T-helper 1 cell (primary cell): ENCODE data around the gene PKN2.
"Not testable (repeated sequence)": the region's sequence is repeated elsewhere in the genome, so short reads cannot be mapped to it uniquely, and the experiment has no call there.

Source experiments
- DNase-seq, 5 donors: peaks; one replicate each; pipeline ENCODE4 v3.0.0-alpha.2; 2012 to 2020

The PKN2 gene

DNA sequence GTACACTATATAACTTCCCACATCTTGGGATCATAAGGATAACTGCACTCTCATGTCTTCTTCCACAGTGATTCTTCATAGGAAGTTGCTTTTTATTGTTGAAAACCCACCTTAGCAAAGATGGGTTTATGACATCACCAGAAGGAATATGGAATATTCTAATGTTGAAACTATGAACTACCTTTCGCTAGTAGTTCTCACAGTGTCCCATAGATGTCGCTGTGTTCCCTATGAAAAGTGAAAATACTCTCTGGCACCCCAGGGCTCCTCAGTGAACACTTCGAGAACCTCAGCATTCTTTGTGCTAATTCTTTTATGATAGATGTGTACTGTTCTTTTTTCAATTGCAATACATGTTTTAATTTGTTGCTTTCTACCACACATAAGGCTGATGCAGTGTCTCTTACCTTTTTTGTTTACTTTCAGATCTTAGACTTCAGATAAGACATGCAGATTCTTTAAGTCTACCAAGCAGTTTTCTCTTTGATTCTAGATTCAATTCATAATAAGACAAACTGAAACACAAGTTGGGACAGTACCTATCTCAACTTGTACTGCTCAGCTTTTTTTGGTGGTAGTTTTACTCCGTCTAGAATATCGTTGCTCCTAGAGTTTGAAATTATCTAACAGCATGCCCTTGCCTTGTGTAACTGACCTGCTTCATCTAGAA, 116.4 kb downstream of the PKN2 start:
- DNase-seq, result peak in 4 of 5 donors; percentile 8 to 53 (median 25)

DNA sequence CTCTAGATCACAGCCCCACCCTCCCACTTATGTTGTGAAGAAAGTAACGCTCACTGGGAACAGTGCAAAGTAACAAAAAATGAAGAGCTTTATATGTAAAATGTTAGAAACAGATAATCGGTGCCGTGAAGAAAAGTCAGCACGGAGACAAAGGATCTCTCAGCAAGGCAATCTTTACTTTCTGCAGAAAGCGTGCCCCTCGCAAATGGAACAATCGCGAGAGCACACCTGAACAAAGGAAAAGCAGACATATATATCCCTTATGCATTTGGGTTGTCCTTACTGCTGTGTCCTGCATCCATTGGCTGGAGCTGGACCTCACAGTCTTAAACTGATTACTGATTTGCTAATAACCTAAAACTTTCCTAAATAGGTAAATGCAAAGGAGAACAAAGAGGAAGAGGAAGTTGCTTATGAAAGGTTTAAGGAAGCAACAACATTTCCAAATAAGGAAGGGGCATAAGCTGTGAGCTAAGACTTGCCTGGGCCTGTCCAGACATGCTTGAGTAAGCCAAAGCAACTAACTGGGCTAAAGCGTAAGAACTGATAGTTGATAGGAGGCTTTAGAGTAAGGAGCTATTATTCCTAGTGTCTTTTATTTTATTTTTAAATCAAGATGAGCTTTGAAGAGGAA, 117.6 kb downstream of the PKN2 start:
- peak in 1 of 5 donors; percentile 31 for DNase-seq

DNA sequence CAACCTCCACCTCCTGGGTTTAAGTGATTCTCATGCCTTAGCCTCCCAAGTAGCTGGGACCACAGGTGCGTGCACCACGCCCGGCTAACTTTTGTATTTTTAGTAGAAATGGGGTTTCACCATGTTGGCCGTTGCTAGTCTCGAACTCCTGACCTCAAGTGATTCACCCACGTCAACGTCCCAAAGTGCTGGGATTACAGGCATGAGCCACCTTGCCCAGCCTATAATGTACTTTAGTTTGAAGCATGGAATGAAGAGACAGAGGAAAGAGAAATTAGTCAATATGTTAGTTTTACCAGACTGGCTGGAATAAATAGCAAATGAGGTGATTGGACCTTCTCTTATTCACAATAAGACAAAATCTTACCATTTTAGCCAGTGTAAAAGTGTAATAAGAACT, 118.3 kb downstream of the PKN2 start:
- DNase-seq, result no peak

DNA sequence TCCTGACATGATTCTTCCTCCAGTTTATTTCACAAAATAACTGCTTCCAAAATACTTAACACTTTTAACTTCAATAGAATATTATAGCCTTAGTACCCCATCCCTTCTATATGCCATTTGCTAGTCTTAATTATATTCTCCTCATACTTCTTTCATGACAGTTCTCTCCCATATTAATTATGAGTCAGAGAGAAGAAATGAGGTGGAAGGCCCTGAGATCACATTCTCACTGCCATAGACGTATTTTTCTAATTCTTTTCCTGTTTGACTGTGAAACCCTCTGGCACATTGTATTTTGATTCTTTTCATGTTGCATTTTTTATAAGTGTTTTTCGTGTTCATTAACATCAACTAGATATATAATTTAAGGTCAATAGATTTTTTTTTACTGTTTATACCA, 118.9 kb downstream of the PKN2 start:
- no peak for DNase-seq

DNA sequence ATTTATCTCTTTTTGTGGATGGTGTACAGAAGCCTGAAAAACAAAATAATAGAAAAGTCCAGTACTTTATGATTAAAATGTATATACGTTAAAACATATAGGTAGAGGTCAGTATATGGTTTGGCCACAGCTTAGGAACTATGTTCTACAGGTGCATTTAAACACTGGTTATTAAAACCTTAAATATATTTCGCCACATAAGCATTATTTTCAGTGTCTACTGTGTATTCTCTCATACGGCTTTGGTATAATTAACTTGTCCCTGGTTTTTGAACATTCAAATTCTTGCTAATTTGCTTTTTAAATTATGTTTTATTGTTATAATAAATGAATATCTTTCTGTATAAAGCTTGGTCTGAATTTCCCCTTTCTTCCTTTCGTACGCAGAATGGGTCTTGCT, 119.4 kb downstream of the PKN2 start:
- no peak for DNase-seq

DNA sequence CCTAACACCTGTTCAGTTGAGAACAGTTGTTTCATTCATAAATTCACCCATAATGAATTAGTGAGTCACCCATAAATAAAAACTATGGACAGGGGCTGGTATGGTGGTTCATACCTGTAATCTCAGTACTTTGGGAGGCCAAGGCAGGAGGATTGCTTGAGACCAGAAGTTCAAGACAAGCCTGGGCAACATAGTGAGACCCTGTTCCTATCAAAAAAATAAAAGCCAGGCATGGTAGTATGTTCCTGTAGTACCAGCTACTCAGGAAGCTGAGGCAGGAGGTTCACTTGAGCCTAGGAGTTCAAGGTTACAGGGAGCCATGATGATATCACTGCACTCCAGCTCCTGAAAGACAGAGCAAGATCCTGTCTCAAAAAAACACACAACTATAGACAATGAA, 128.3 kb downstream of the PKN2 start:
- no peak for DNase-seq

DNA sequence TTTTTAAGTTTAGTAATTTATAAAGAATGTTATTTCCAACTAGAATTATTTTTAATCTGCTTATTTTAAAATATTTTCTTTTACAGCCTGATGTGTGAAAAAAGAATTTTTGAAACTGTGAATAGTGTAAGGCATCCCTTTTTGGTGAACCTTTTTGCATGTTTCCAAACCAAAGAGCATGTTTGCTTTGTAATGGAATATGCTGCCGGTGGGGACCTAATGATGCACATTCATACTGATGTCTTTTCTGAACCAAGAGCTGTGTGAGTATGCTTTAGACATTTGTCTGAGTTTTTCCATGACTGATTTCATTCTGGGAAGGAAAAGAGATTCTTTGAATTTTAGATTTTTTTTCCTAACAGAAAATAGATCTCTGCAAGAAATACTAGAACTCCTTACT, 129.4 kb downstream of the PKN2 start:
- DNase-seq, result no peak

DNA sequence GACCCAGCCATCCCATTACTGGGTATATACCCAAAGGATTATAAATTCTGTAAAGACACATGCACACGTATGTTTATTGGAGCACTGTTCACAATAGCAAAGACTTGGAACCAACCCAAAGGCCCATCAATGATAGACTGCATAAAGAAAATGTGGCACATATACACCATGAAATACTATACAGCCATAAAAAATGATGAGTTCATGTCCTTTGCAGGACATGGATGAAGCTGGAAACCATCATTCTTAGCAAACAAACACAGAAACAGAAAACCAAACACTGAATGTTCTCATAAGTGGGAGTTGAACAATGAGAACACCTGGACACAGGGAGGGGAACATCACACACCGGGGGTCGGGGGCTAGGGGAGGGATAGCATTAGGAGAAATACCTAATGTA, 135.6 kb downstream of the PKN2 start:
- not testable (repeated sequence) for DNase-seq

DNA sequence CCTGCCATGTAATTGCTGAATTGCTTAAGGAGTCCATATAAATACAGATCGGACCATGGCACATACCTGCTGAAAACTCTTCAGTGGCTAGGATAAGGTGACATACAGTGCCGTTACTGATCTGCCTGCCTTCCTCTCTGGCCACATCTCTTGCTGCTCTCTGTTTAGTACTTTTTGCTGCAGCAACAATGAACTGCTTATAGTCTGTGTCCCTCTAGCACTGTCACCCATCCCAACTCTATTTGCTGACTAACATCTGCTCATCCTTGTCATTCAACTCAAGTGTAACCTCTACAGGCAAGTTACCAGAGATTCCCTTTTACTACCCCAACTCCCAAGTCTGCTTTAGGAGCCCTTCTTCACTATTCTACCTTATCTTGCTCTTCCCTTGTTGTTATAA, 141.6 kb downstream of the PKN2 start:
- DNase-seq, result no peak

DNA sequence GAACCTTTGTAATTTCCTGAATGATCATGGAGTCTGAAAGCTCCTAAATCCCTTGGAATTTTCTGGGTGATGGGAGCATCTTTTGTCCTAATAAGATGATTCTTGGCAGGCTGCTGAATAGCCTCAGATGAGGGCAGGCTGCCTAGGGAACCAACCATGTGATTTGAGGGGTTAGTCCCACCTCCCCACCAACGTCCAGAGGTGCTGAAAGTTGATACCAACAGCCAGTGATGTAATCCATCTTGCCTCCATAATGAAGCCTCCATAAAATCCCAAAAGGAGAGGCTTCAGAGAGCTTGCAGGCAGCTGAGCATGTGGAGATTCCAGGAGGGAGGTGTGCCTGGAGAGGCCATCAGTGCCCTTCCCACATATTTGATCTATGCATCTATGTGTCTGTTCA, 163.6 kb downstream of the PKN2 start:
- DNase-seq, result no peak

DNA sequence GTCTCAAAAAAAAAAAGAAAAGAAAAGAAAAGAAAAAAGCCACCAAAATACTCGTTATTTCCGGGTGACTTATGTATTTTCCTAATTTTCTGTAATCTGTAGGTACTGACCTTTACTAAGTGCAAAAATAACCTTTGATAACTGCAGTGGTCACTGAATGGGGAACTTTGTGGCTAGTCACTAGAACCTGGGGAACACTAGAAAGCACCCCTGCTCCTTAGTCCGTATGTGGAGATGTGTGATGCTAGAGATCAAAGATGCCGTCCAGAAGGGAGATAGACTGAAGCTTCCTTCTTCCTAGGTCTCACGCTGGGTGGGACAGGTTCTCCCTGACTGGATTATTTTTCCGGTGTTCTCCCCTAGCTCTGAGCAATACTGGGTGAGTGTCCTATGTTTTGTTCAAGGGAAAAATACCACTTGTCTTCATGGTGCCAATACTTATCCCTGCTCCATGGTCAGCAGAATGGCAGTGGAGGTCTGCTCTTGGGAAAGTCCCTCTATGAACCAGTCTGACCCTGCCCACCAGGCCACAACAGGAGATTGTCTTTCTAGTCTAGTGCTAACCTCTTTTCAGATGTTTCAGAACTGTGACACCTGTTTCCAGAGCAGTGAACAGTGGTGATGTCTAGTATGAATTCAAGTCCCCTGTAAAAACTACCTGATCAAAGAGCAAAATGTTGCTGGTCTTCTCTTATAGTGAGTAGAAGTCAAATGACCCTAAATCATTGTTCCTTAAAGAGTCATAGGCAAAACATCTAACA, 167.4 kb downstream of the PKN2 start:
- DNase-seq, result no peak

DNA sequence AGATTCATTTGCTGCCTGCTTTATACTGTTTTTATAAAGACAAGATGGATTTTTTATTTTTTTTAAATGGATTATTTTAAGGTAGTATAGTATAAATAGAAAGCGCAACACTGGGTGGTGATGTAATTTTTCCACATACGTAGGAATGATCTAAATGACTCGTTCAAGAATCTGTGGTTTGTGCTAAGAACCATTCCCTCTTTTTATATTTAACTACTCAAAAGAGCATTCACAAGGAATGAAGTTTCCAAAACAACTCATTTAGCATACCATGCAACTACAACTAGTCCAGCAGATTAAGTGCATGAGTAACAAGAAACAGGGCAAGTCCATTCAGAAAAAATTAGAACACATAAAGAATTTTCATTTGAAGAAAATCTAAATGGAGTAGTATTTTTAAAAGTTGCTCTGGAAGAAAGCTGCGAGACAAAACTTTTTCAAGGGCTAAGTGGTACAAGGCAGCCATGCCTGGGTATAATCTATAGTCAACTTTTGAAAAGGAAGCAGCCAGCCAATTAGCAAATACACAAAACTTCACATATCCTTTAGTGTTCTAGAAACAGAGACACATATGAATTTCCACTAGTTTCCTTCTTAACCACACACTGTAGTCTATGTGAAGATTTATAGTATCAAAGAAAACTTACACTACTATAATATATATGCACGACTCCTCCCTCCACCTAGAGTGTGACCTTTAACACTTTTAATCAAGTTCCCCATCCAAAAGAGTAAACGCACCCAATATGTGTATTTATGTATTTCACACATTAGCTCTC, 183.9 kb downstream of the PKN2 start:
- peak in 1 of 5 donors; percentile 12 for DNase-seq

DNA sequence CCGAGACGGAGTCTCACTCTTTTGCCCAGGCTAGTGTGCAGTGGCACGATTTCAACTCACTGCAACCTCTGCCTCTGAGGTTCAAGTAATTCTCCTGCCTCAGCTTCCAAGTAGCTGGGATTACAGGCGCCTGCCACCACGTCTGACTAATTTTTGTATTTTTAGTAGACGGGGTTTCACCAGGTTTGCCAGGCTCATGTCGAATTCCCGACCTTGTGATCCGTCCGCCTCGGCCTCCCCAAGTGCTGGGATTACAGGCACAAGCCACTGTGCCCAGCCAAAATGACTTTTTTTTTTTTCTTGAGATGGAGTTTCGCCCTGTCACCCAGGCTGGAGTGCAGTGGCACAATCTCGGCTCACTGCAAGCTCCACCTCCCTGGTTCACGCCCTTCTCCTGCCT, 185.6 kb downstream of the PKN2 start:
- not testable (repeated sequence) for DNase-seq

DNA sequence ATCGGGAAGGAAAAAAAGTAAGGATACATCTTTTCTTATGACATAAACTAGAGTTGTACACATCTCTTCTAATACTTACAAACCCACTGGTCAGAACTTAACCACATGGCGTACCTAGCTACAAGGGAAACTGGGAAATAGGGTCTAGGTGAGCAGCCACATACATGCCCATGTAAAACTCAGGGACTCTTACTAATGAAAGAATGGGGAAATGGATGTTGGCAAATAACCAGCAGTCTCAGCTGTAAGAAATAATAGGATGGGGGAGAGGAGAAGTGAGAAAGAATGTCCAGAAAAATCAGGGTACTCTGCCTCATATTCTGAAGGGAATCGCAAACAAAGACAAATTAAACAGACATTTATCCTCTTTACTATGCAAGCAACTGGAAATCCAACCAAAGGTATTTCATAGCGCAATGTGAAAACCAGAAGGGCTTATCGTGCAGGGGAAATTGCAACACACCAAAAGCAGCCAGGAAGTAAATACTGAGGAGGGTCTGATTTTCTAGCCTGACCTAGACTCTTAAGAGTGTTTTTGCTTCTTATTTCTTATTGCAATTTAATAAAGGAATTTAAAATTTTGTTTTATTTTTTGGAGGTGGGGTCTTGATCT, 189.8 kb downstream of the PKN2 start:
- DNase-seq, result no peak

DNA sequence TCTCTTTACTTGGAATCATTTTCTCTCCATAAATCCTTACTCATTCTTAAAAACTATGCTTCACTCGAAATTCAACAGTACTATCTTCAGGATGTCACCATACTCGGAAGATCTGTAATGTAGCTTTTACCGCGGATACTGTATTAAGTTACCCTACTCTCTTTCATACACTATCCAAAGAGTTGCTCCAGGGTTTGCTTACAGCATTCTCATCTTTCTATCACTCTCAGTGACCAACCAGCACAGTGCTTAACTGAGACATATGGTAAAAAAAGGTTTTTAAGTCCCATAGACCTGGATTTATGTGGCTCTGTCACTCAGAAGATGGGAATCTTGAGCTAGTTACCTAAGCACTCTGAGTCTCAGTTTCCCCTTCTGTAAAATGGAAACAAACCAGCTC, 191.5 kb downstream of the PKN2 start:
- no peak for DNase-seq

DNA sequence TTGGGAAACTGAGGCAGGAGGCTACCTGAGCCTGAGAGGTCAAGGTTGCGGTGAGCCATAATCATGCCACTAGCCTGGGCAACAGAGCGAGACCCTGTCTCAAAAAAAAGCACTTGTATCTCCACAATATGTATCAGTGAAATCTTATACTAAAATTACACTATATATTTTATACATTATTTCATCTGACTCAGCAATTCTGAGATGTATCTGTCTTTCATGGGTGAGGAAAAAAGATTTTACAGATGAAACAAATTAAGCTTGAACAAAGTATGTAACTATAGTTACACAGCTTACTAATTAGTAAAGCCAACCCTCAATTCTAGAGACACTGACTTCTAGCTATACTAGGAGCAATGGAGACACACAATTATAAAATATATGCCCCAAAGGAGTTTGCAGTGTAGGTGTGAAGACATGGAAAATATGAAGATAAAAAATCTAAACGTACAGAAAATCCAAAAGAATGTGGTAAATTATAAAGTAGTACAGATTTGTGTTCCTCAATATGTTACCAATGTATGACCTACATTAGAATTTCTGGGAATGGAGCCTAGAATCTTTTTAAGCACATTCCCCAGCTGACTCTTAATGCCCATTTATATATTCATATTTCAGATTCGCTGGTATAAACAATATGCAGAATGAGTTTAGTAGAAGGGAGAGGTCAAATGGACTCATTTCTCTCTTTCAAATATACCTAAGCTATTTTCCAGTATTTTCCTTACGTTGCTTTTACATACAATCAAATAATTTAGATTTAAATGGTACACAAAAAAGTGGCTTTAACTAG, 192.7 kb downstream of the PKN2 start:
- DNase-seq, result no peak

DNA sequence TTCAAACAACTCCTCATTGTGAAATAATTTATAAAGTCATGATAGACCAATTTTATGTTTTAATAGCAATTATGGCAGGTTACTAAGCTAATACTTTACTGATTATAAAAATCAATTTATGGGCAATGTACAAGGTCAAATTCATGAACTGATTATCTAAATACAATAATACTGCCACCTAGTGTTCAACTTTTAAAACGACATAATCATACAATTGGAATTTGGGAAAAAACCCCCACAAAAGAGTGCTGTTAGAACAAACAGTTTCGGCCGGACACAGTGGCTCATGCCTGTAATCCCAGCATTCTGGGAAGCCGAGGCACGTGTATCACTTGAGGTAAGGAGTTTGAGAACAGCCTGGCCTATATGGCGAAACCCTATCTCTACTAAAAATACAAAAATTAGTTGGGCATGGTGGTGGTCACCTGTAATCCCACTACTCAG, 193.3 kb downstream of the PKN2 start:
- peak in 1 of 5 donors; percentile 6 for DNase-seq

DNA sequence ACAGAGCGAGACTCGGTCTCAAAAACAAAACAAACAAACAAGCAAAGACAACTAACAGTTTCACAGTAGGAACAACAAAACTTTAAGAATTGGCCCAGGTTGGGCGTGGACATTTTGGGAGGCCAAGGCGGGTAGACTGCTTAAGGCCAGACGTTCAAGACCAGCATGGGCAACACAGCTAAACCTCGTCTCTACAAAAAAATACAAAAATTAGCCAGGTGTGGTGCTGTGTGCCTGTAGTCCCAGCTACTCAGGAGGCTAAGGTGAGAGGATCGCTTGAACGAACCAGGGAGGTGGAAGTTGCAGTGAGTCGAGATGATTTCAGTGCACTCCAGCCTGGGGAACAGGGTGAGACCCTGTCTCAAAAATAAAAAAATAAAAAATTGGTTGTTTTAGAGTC, 193.8 kb downstream of the PKN2 start:
- no peak for DNase-seq

DNA sequence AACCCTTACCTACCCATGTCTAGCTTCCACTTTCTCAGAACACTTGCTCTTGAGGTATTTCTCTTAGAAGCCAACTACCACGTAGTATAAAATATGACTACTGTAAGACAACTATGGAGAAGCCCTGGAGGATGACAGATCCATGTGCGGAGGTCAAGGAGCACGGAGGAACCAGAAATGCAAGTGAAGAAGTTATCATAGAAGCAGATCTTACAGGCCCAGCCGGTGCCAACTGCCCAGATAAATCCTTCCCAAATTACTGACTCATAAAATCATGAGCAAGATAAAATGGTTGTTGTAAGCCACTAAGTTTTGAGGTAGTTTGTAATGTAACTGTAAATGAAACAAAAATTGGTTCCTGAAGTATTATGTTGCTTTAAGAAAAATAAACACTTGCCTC, 194.7 kb downstream of the PKN2 start:
- no peak for DNase-seq

DNA sequence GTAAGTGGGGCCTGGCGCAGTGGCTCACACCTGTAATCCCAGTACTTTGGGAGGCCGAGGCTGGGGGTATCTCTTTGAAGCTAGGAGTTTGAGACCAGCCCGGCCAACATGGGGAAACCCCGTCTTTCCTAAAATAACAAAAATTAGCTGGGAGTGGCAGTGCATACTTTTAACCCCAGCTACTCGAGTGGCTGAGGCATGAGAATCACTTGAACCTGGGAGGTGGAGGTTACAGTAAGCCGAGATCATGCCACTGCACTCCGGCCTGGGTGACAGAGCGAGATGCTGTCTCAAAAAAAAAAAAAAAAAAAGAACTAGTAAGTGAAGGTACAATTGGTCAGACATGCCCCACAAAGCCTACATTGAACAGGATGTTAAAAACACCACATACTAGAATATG, 196.6 kb downstream of the PKN2 start:
- not testable (repeated sequence) for DNase-seq

DNA sequence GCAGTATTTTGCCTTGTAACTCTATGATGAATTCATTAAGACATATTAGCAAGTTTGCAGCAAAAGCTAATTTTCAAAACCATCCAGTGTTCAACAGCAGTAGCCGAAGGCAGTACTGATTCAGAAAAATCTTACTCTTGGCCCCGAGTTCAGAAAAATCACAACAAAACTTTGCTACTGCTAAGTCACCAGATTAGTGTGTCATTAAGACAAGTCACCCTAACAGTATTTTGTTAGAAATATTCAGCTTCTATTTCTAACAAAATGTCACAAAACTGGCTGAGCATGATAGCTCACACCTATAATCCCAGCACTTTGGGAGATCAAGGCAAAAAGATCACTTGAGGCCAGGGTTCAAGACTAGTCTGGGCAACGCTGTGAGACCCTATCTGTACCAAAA, 199.1 kb downstream of the PKN2 start:
- DNase-seq, result no peak
